ENCODE results near the gene MARS1.

The MARS1 gene

DNA sequence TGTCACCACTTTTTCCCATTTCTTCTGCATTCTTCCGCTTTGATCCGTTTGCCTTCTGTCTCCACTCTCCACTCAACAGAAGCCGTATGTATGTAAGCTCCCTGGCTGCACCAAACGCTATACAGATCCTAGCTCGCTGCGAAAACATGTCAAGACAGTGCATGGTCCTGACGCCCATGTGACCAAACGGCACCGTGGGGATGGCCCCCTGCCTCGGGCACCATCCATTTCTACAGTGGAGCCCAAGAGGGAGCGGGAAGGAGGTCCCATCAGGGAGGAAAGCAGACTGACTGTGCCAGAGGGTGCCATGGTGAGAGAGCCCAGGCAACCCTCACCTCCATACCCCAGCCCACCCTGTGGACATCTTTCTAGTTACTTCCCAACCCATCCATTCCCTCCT lies 20.0 kb upstream of the MARS1 start:
- no peak overlapping the region for H3K9ac ChIP-seq
- TF ChIP-seq, protein P1, sequence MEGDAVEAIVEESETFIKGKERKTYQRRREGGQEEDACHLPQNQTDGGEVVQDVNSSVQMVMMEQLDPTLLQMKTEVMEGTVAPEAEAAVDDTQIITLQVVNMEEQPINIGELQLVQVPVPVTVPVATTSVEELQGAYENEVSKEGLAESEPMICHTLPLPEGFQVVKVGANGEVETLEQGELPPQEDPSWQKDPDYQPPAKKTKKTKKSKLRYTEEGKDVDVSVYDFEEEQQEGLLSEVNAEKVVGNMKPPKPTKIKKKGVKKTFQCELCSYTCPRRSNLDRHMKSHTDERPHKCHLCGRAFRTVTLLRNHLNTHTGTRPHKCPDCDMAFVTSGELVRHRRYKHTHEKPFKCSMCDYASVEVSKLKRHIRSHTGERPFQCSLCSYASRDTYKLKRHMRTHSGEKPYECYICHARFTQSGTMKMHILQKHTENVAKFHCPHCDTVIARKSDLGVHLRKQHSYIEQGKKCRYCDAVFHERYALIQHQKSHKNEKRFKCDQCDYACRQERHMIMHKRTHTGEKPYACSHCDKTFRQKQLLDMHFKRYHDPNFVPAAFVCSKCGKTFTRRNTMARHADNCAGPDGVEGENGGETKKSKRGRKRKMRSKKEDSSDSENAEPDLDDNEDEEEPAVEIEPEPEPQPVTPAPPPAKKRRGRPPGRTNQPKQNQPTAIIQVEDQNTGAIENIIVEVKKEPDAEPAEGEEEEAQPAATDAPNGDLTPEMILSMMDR (IDR thresholded peaks at IDR 0.05), result no peak
- no peaks in the 10 kb centered on the region for H3K36me3 ChIP-seq (ENCODE audit: control insufficient read depth, insufficient read depth, low read length)
- H3K27me3 ChIP-seq (ENCODE audit: control insufficient read depth, insufficient read depth, low read length), result no peaks in the 10 kb centered on the region
- no peak overlapping the region for H3K27ac ChIP-seq
- H3K9me3 ChIP-seq (ENCODE audit: control insufficient read depth, low read length), result no peaks in the 10 kb centered on the region
- H3K79me2 ChIP-seq, result no peaks in the 10 kb centered on the region
- no peak overlapping the region for H2AFZ ChIP-seq
- no peak overlapping the region for H3K4me2 ChIP-seq (ENCODE audit: low read length)
- no peak overlapping the region for H3K4me3 ChIP-seq (ENCODE audit: low read depth, low read length)
- no peaks in the 10 kb centered on the region for H3K4me1 ChIP-seq

DNA sequence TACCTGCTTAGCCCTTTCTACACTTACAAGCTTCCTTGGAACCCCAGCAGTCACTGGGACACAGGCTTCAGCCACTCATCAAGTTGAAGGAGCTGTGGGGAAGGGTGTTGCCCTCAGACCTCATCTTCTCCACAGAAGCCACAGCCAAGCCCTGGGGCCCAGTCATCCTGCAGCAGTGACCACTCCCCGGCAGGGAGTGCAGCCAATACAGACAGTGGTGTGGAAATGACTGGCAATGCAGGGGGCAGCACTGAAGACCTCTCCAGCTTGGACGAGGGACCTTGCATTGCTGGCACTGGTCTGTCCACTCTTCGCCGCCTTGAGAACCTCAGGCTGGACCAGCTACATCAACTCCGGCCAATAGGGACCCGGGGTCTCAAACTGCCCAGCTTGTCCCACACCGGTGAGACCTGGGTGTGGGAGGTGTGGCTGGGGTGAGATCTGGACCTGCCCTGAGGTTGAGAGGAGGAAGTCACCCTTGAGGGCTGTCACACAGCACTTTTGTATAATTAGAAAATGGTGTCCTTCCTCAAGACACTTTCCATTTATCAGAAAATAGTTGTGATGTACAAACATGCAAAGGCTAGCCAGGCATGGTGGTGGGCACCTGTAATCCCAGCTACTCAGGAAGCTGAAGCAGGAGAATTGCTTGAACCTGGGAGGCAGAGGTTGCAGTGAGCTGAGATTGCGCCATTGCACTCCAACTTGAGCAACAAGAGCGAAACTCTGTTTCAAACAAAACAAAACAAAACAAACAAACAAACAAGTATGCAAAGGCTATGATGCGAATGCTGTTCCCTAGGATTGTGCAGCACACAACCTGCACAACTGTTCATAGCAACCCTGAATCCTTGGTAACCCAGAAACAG lies 18.3 kb upstream of the MARS1 start:
- TF ChIP-seq, protein P1 (IDR thresholded peaks at IDR 0.05), result no peak
- no peaks in the 10 kb centered on the region for H3K36me3 ChIP-seq (ENCODE audit: control insufficient read depth, insufficient read depth, low read length)

DNA sequence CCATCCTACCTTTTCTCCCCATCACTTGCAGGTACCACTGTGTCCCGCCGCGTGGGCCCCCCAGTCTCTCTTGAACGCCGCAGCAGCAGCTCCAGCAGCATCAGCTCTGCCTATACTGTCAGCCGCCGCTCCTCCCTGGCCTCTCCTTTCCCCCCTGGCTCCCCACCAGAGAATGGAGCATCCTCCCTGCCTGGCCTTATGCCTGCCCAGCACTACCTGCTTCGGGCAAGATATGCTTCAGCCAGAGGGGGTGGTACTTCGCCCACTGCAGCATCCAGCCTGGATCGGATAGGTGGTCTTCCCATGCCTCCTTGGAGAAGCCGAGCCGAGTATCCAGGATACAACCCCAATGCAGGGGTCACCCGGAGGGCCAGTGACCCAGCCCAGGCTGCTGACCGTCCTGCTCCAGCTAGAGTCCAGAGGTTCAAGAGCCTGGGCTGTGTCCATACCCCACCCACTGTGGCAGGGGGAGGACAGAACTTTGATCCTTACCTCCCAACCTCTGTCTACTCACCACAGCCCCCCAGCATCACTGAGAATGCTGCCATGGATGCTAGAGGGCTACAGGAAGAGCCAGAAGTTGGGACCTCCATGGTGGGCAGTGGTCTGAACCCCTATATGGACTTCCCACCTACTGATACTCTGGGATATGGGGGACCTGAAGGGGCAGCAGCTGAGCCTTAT lies 17.4 kb upstream of the MARS1 start:
- H3K4me2 ChIP-seq (ENCODE audit: low read length), result no peak overlapping the region
- H3K27ac ChIP-seq, result no peak overlapping the region
- peaks cover 4% of the 10 kb centered on the region for H3K27me3 ChIP-seq (ENCODE audit: control insufficient read depth, insufficient read depth, low read length)
- no peaks in the 10 kb centered on the region for H3K79me2 ChIP-seq
- TF ChIP-seq, protein P1 (IDR thresholded peaks at IDR 0.05), result no peak
- H3K36me3 ChIP-seq (ENCODE audit: control insufficient read depth, insufficient read depth, low read length), result no peaks in the 10 kb centered on the region
- no peak overlapping the region for H3K9ac ChIP-seq
- H2AFZ ChIP-seq, result no peak overlapping the region
- no peaks in the 10 kb centered on the region for H3K9me3 ChIP-seq (ENCODE audit: control insufficient read depth, low read length)
- no peak overlapping the region for H3K4me3 ChIP-seq (ENCODE audit: low read depth, low read length)
- H3K4me1 ChIP-seq, result peaks cover 7% of the 10 kb centered on the region

More for the DNA sequence above, 18.3 kb upstream of the MARS1 start:
- peaks cover 2% of the 10 kb centered on the region for H3K4me1 ChIP-seq
- H3K9me3 ChIP-seq (ENCODE audit: control insufficient read depth, low read length), result no peaks in the 10 kb centered on the region
- H3K4me3 ChIP-seq (ENCODE audit: low read depth, low read length), result no peak overlapping the region
- no peak overlapping the region for H3K9ac ChIP-seq
- no peak overlapping the region for H2AFZ ChIP-seq
- no peaks in the 10 kb centered on the region for H3K79me2 ChIP-seq
- no peak overlapping the region for H3K27ac ChIP-seq
- H3K27me3 ChIP-seq (ENCODE audit: control insufficient read depth, insufficient read depth, low read length), result no peaks in the 10 kb centered on the region
- H3K4me2 ChIP-seq (ENCODE audit: low read length), result no peak overlapping the region

DNA sequence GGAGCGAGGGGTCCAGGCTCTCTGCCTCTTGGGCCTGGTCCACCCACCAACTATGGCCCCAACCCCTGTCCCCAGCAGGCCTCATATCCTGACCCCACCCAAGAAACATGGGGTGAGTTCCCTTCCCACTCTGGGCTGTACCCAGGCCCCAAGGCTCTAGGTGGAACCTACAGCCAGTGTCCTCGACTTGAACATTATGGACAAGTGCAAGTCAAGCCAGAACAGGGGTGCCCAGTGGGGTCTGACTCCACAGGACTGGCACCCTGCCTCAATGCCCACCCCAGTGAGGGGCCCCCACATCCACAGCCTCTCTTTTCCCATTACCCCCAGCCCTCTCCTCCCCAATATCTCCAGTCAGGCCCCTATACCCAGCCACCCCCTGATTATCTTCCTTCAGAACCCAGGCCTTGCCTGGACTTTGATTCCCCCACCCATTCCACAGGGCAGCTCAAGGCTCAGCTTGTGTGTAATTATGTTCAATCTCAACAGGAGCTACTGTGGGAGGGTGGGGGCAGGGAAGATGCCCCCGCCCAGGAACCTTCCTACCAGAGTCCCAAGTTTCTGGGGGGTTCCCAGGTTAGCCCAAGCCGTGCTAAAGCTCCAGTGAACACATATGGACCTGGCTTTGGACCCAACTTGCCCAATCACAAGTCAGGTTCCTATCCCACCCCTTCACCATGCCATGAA lies 16.8 kb upstream of the MARS1 start:
- Histone ChIP-seq H3K9me3 (ENCODE audit: control insufficient read depth, low read length) (no peaks in the 10 kb centered on the region), H3K36me3 (ENCODE audit: control insufficient read depth, insufficient read depth, low read length) (no peaks in the 10 kb centered on the region), H3K4me3 (ENCODE audit: low read depth, low read length) (no peak overlapping the region), H3K79me2 (no peaks in the 10 kb centered on the region), H3K4me1 (peaks cover 11% of the 10 kb centered on the region), H2AFZ (no peak overlapping the region), H3K9ac (no peak overlapping the region), H3K27me3 (ENCODE audit: control insufficient read depth, insufficient read depth, low read length) (peaks cover 5% of the 10 kb centered on the region), H3K4me2 (ENCODE audit: low read length) (no peak overlapping the region), H3K27ac (no peak overlapping the region)
- TF ChIP-seq, protein P1 (IDR thresholded peaks at IDR 0.05), result no peak
